ENCODE data around the gene PAFAH1B1. TPM values are rescaled to one million over a fixed set of nuclear protein-coding genes. Genes with fewer than 3 reads are reported as not detected.

PAFAH1B1 gene
- total RNA-seq, 1 experiment from 2014 or later, result 128 TPM

- no peak for DNase-seq (ENCODE audit: low read depth)
These were observed 109.7 kb downstream of the PAFAH1B1 start for GRCh38 chr17:2703181-2703580.

DNA sequence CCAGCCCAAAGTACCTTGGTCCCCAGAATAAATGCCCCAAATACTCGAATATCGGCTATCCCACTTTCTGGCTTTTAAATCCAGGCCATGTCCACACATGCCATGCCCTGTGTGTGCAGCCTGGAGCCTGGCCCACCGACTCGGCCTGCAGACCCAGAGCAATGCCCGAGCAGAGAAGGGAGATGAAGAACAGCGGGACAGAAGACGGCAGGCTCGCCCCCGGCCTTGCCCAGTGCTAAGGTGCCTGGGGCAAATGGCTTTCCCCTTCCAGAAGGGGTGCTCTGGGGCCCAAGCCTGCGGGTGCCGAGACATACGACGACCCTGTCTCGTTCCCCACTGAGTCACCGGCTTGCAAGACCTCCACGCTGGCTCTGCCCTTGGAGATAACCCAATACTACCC lies 110.2 kb downstream of the PAFAH1B1 start:
- DNase-seq (ENCODE audit: low read depth), result no peak

GRCh38 chr17:2704031-2704889 lies 110.8 kb downstream of the PAFAH1B1 start:
- no peak for DNase-seq (ENCODE audit: low read depth)

DNA sequence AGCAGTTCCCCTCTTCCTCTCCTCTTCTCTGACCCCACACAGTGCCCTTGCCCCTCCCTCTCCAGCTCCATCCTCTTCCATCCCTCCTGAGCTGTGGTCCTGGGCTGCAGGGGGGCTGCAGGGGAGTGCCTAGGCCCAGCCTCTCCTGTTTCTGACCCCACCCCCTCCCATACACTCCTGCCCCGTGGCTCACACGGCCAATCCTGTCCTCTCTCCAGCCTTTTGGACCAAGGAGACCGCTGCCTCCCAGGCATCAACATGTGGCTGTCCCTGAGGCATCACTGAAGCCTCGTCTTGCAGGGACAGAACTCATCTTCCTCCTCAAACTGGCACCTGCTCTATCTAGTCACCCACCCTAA lies 111.4 kb downstream of the PAFAH1B1 start:
- DNase-seq (ENCODE audit: low read depth), result no peak

DNA sequence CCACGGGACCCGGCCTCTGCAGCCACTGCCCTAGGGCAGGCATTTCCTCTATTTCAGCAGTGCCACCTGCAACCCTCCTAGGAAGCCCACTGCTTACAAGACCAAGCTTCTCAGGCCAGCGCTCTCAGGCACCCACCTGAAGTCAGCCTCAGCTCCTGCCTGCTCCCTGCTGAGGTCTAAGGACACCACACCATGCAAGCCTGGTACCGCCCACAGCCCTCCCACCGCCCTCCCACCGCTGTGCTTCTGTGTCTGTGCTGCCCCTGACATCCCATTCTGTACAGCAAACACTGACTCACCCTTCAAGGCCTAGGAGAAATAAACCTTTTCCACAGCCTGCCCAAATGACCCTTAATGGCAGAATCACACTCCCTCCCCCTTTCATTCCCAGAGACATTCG lies 111.8 kb downstream of the PAFAH1B1 start:
- peak; percentile 73 for DNase-seq (ENCODE audit: low read depth)

DNA sequence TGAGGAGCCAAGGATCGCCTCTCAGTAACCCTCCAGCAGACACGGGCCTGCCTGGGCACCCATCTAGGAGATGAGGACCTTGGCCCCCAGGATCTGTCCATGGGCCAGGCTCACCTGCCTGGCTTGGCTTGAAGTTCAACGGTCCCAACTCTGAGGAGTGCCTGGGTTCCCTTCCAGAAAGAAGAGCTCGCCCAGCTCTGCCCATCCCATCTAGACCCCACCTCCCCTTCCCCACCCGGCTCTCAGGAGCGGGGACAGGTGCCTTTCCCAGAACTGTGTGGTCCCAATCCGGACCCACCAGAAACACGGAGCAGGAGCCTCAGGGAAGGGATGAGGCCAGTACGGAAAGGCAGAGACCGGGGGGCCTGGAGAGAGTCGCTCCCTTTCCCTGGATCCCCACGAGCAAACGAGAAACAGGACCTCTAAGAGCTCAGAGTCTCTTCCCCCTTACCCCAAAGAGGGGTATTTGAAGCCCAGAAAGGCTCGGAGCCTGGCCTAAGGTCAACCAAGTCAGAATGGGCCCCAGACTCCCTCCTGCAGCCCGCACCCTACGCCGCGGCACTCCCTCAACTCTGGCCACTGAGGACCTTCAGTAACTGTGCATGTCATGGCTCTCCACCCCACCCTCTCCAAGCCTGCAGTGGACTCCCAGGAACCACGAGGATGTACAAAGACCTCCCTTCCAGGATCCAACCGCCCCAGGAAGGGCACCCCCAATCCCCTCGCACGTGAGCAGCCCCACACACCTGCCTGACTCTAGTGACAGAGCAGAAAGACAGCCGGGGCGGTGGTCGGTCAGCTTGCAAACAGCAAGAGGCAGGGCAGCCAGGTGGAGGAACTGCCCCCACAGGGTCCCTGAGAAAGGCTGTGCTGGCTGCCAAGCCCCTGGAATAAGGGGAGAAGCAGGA lies 112.7 kb downstream of the PAFAH1B1 start:
- no peak for DNase-seq (ENCODE audit: low read depth)

DNA sequence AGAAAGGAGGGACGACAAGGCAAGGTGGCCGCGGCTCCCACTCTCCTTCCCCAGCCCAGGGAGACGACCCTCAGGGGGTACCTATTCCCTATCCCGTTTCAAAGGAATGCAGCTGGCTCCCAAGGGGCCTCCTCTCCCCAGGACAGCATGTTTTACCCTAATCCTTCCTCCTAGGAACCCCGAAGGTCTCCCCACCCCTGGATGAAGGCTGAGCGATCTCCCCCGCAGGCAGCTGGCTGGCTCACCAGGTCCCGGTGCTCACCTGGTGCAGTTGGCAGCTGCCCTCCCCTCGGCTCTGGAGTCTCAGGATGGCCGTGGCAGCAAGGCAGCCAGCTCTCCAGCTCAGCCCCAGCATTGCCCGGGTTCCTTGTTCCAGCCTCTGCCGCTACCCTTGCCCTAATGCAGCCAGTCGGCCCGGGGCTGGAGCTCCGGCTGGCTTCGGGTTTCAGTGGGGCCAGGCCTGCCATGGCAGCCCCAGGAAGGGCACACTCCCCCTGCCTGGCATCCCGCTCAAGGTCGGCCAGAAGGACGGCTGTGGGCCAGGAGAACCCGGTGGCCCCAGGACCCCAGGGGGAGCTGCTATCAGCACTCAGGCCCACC lies 113.6 kb downstream of the PAFAH1B1 start:
- no peak for DNase-seq (ENCODE audit: low read depth)

DNA sequence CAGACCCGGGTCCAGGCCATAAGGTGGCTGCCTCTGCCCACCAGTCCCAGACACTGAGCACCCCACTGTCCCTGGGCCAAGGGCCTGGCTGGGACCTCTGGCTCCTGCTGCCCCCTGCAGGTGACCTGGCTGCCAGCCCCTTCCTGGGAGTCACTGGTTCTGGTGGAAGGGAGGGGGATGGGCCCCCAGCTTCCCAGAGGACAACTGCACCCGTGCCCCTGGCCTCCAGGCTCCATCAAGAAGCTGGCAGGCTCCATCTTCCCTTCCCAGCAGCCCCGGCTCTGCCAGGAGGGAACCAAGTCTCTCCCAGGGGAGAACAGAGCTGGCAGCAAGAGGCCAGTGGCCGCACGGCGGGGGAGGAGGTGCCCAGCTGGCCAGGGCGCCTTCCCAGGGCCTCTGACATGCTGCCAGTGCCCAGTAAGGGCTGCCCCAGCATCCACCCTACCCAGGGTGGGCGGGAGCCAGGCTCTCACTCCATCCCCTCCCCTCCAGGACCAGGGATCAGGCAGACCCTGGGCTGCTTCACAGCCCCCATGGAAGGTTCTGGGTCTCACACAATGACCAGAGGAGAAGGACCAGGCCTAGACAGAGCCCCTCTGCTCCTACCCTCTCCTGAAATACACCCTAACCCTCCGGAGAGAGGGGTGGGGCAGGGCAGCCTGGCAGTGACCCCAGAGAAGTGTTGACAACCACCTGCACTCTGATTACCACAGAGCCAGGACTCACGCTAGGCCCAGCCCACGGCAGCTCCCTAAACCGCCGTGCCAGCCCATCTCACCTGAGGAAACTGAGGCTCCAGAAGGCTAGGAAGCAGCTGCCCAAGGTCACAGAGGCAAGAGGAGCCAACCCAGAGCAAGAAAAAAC lies 114.5 kb downstream of the PAFAH1B1 start:
- DNase-seq (ENCODE audit: low read depth), result no peak

DNA sequence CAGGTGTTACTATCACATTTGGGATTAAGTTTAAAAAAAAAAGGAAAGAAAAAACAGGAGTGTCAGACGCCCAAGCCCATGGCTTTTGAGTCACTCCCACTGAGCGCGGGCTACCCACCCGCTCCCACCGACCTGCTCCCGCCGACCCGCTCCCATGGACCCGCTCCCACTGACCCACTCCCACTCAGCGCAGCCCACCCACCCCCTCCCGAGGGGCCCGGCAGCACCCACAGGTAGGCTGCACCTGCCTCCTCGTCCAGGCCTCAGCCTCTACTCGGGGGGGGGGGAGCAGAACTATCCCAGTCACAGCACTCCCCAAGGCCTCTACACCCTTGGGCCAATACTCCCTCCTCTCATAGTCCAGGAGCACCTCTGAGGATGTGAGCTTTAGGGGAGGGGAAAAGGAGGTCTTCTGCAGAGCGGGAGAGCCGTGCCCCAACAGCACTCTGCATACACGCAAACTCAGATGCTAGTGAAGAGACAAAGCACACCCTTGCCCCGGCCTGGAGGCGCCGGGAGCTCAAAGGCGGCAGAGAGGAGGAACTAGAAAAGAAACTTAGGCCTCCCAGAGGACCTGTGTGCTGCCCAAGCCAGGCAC lies 115.2 kb downstream of the PAFAH1B1 start:
- no peak for DNase-seq (ENCODE audit: low read depth)

DNA sequence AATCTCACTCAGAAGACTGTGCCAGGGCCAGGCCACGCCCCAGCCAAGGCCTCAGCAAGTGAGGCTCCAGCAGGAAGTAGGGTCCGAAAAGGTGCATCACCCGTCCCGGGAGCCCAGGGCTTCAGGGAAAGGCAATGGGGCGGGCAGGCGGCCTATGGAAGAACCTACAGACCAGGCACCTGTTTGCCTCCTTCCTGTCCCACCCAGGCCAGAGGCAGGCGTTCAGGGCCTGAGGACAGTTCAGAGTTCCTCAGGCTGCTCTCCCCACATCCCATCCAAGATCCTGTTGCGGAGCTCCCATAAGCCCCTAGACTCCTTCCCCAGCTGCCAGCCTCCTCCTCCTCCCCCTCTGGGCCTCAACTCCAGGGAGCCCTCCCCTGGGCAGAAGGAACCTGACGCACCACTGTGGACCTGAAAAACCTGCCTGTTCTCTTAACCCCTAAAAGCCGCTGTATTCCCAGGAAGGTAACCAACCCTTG lies 115.8 kb downstream of the PAFAH1B1 start:
- DNase-seq (ENCODE audit: low read depth), result peak; percentile 44

DNA sequence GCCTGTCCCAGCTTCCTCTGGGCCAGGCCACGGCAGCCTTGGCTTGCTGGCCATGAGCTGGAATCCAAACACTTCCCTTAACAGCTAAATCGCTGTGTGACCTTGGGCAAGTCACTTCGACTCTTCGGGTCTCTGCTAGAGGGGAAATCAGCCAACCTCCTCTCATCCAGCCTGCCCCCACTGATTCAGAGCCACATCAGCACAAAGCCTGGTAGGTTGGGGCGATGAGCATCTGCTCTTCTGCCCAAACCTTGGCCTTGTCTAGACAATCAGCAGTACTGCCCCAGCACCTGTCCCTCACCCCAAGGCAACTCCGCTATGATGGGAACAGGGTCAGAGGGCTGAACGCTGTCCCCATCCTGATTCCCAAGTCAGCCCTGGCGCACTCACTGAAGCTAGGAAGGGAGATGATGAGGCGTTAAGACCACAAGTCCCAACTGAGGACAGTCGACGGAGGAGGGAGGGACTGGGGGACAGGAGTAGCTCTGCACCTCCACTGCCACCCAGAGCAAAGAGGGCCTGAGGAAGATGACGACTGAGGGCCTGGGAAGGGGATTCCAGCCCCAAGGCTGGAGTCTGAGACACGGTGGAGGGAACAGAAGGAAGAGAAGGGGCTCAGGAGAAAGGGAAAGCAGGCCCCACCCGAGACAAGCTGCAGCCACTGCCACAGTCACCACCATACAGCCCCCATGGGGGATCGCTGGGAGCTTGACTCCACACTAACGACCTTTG lies 116.8 kb downstream of the PAFAH1B1 start:
- DNase-seq (ENCODE audit: low read depth), result no peak

DNA sequence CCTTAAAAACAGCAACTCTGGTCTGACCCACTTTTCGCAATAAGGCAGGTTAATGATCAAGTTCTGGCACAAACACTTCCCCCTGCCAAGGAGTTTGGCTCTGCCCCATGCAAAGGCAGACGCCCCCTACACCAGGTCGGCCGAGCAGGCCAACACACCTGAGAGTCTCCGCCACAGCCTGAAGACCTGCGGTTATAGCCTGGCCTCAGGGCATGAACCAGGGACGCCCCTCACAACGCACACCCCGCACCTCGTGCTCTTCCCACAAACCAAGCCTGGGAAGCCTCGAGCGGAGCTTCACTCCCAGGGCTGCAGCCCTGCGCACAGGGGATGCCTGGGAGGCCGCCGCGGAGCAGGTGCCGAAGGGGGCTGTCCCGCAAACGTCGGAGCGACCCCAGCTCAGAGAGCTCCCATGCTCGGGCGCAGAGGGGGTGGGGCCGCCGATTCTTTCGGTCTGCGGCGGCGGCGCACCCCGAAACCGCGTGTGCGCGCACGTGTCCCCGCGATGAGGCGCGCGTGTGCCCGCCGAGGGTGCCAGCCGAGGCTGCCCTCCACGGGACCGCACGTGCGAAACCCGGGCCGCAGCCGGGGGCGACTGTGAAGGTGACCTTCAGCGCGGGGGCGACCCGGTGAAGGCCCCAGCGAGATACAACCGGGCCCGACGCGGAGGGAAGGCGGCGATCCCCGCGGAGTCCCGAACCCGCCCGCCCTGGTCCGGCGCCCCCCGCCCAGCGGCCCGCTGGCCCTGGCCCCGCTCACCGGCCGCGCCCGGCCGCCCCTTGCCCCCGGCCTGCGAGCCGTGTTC lies 117.6 kb downstream of the PAFAH1B1 start:
- no peak for DNase-seq (ENCODE audit: low read depth)

DNA sequence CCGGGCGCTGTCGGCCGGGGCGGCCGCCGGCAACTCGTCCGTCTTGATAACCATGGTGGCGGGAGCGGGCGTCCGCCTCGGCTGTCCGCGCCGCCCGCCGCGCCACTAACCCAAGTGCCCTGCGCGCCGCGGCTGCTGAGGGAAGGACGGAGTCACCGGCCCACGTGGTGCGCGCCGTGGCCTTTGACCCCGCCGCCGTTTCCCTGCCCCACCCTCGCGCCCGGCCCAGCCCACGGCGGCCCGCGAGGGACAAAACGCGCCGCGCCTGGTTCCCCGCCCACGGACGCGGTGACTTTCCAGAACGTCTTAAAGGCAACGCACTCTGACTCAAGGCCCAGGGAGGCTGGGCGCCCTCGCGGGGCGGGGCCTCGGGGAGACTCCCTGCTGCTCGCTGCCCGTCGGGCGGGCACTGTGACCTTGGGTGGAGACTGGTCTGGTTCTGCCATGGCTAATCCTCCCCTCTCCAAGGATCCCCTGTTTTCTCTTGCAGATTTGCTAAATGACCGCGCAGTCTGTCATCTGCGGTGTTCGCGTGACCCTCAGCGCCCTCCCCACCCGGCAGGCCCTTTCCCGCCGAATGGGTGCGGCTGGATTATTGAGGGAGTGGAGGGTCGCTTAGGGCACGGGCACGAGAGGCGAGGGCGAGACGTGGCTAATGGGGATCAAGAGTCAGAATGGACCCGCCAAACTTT lies 118.3 kb downstream of the PAFAH1B1 start, which contains the start of gene CLUH:
TSS of gene CLUH (minus strand) at position 157 of the 692 bp plus-strand sequence. CDS start at position 54, 103 bp downstream.
- peak; percentile 99 for DNase-seq (ENCODE audit: low read depth)

GRCh38 chr17:2712300-2713043 lies 119.0 kb downstream of the PAFAH1B1 start:
- DNase-seq (ENCODE audit: low read depth), result no peak

GRCh38 chr17:2713881-2714280 lies 120.4 kb downstream of the PAFAH1B1 start:
- DNase-seq (ENCODE audit: low read depth), result no peak

DNA sequence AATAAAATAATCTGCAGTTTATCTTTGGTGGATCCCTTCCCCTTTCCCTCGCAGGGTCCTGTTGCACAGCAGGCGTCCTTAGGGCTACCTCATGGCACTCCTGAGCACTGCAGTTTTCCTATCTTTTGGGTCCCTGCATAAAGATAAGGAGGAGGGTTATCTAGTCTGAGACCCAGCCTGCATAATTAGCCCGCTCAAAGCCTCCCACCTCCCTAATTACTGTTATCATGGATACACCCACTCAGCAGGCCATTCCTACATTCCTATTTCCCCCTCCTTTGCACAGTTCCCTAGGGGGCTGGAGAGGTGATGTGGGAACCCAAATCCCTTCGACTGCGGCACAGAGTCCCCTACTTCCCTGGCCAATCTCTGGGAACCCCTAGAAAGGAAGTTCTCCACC lies 123.2 kb downstream of the PAFAH1B1 start:
- DNase-seq (ENCODE audit: low read depth), result no peak

DNA sequence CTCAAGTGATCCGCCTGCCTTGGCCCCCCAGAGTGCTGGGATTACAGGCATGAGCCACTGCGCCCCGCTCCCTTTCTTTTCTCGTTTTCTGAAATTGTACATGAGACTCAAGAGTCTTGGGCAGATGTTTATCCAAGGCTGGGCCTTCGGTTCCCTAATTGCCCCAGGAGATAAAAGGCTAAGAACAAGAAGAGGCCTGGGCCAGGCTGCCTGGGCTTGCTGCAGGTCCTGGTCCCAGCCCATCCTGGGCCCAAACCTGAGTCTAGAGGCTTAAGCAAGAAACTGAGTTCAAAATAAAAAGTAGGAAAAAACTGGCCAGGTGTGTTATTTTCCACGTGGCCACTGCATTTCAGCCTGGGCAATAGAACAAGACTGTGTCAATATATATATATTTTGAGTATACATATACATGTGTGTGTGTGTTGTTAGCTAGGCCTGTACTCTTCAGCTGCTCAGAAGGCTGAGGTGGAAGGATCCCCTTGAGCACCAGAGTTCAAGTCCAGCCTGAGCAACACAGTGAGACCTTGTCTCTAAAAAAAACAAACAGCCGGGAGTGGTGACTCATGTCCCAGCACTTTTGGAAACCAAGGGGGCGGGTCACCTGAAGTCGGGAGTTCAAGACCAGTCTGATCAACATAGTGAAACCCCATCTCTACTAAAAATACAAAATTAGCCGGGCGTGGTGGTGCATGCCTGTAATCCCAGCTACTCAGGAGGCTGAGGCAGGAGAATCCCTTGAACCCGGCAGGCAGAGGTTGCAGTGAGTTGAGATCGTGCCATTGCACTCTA lies 124.9 kb downstream of the PAFAH1B1 start:
- peak; percentile 60 for DNase-seq (ENCODE audit: low read depth)
